T47D (cell line): ENCODE measurements around the gene CLDN7.

Experiments
- DNase-seq, 2 experiments: peaks; one replicate each; pipeline versions ENCODE4 v3.0.0 to v3.0.0-alpha.2; 2011 to 2012; ENCODE audit warnings: low read depth in 1 of 2, low spot score in 1 of 2
- JUND ChIP-seq: IDR thresholded peaks from 2 replicates; pipeline ENCODE4 v1.6.1; 2012; ENCODE audit warnings: low read depth
- in situ Hi-C: cut with HindIII; loops from 2 replicates; pipeline ENCODE4 v1.10.0; 2016; ENCODE audit warnings: low sequenced_read_pairs, low pct_unique_long_range_greater_than_20kb

Gene CLDN7

DNA sequence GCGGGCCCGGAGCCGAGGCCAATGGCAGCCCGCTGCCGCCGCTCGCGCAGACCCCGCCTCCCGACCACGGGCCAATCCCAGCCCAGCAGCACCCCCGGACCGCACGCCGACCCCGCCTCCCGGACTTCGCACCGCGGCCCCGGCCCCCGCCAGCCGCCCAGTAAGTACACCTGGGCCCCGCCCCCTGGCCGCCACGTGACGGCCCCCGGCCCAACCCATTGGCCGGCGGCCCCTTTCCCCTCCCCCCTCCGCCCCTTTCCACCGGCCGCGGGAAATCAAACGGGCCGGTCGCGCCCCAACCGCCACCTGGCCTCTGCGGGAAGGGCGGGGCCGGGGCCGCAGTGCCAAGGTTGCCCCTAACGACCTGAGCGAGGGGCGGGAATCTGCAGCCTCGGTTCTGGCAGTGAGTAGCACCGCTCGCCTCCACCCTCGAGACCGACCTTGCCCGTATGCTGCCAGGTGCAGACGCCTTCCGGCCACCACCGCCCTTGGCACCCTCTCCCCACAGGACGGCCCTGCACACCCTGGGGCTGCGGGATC, 32.4 kb upstream of the CLDN7 start, which contains the start of gene YBX2:
Gene YBX2, minus strand, starts transcription at position 26 of the 540 bp plus-strand sequence. CDS start 139 bp downstream, outside the sequence.
- in situ Hi-C loops: no loop called here
- TF ChIP-seq JUND: no peak
- peak; percentile 91 to 94 for DNase-seq

DNA sequence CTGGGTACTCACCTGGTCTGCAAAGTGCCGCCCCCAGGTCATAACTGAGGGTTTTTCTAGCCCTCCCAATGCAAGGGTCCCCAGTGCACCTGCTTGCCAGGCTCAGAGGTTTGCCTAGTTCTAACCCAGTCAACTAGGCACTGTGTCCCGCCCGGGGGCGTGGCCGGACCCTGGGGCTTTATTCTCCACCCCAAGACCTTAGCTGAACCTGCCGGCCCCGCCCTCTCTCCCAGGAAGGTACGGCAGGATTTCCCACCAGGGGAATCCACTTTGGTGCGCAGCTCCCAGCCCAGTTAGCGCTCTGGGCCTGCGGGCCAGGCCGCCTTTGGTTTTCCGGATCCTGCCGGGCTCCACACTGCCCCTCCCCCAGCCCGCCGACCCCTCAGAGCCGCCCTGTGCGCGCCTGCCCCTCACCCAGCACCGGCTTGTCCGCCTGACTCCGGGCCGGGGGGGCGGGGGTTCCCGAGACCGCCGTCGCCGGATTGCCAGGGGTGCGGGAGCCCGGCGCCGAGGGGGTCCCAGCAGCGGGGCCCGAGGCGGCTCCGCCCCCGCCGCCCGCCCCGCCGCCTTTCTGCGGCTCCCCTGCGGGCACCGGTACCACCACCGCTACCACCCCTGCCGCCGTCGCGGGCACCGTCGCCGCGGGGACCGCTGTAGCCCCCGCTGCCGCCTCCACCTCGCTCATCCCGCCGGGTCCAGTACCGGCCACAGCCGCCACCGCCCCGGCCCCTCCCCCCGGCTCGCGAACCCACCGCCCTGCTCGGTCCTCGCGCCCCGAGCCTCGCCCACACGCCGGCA, 31.7 kb upstream of the CLDN7 start:
- peak in 1 of 2 experiments; percentile 87 for DNase-seq

DNA sequence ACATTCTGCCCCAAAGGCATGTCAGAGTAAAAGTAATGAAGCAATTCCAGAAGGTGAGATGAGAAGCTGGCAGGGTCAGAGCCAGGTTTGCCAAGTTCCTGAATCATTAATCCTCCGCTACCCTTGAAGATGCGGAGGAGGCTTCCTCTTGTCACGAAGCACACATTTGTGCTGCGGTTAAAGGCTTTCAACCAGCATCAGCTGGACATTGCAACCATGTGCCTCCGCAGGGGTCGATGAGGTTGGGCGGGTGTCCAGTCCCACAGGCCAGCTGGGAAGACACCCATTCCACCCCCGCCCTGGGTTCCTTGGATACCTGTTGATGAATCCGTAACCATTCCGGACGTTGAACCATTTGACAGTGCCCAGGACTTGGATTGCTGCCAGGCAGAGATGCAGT, 30.9 kb upstream of the CLDN7 start:
- TF ChIP-seq JUND: no peak
- DNase-seq: no peak

More for the DNA sequence above, 31.7 kb upstream of the CLDN7 start:
- in situ Hi-C loops: no loop called here
- TF ChIP-seq JUND: no peak

DNA sequence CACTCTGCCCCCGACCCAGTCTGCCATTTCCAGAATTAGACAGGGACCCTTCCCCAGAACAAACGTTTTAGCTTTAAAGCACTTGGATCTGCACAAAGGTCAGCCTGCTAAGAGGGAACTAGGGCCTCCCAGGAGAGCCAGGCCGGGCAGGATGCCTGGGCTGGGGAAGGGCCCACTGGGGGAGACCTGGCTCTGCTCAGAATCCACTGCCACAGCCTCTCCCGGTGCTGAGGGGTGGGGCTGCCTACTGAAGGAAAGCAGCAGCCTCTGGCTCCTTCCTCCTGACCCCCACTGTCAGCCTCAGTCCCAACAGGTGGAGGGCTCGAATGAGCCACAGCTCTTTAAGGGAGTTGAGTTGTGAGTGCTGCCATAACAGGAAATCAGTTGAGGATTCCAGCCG, 30.5 kb upstream of the CLDN7 start:
- DNase-seq: no peak
- no peak for TF ChIP-seq JUND

More for the DNA sequence above, 30.9 kb upstream of the CLDN7 start:
- in situ Hi-C loops: no loop called here

DNA sequence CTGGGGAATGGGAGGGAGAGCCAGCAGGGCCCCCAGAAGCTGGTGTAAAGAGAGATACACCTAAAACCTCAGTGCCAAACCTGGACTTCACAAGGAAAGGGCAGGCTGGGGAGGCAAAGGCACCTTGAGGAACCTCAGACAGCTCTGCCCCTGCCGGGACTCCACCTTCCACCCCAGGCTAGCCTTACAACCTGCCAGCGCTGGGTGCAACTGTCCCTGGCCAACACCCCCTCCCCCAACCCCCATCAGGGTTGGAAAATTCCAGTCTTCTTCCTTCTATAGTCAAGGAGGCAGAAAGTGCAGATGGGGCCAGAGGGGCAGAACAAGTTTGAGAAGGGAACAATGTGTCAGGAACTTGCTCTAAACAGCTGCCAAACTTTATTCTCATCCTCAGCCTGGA, 29.9 kb upstream of the CLDN7 start:
- TF ChIP-seq JUND: no peak
- DNase-seq: no peak
- in situ Hi-C loops: no loop called here

More for the DNA sequence above, 30.5 kb upstream of the CLDN7 start:
- in situ Hi-C loops: no loop called here

DNA sequence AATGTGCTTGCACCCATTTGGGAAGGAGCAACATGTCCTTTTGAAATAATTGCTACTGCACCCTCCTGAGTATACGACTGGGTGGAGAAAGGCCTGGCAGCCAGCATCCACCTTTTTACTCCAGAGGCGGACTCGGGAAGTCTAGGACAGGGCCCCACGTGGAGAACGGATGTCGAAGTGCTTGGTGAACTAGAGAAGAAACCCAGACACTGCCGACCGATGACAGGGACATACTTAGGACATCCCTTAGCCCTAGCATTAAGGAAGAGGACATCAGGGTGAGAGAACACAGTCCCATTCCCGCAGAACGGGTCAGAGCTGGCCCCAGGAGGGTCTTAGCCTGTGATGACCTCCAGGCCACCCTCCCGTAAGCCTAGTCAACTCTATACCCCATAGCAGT, 28.4 kb upstream of the CLDN7 start:
- in situ Hi-C loops: no loop called here
- DNase-seq: no peak
- no peak for TF ChIP-seq JUND

DNA sequence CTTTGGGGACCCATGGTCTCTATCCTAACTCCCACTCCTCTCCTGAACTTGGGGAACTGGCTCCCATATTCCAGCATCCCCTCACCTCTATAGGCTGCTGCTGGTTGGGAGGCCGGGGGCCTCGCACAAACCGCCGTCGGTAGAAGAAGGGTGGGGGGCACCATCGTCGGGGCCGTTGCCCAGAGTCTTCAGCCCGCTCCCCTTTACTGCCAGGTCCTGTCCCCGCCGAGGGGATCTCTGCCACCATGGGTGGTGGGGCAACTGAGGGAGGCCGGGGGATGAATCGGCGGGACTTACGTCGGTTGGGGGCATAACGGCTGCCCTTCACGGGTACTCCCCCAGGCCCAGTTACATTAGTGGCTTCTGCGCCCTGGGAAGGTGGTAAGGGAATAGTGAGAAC, 27.9 kb upstream of the CLDN7 start:
- in situ Hi-C loops: no loop called here
- no peak for DNase-seq
- TF ChIP-seq JUND: no peak

DNA sequence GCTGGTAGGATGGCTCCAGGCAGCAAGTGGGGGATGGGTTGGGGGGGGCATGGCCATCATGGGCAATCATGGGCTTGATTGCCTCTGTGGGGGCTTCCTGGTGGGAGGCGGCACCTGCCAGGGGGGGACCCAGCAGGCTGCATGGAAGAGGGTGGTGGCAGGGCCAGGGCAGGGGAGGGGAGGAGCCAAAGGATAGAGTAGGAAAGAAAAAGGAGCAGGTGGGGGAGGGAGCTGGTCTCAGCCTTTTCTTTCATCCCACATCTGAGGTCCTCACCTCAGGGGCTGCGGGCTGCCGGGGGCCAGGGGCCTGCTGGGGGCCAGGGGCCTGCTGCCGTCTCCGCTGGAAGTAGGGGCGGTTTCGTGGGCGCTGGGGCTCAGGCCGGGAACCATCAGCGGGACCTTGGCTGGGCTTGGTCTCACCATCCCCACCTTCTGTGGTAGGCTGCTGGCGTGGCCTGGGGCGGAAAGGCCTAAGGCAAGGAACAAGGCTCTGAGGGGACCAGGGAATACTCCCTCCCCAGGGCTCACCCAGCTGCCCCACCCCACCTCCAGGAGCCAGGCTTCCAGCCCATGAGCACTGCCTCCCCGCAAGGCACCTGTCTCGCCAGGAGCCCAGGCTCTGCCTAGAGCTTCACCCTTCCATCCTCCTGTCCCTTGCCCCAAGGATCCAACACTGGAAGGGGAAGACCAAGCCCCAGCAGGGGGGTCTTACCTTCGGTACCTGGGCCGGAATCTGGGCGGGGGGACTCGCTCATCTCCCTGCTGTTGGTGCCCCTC, 27.2 kb upstream of the CLDN7 start:
- in situ Hi-C loops: no loop called here
- no peak for DNase-seq
- TF ChIP-seq JUND: no peak

DNA sequence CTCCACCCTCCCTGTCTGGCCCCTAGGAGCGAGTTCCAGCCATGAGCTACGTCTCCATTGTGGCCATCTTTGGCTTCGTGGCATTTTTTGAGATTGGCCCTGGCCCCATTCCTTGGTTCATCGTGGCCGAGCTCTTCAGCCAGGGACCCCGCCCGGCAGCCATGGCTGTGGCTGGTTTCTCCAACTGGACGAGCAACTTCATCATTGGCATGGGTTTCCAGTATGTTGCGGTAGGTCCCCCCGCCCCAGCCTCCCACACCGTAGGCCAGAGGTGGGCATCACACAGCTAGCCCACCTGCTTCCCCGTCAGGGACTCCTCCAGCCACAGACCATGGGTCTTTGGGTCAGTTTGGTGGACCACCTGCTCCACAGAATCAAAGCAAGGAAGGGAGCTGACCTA, 23.4 kb upstream of the CLDN7 start:
- in situ Hi-C loops: no loop called here
- TF ChIP-seq JUND: no peak
- no peak for DNase-seq

DNA sequence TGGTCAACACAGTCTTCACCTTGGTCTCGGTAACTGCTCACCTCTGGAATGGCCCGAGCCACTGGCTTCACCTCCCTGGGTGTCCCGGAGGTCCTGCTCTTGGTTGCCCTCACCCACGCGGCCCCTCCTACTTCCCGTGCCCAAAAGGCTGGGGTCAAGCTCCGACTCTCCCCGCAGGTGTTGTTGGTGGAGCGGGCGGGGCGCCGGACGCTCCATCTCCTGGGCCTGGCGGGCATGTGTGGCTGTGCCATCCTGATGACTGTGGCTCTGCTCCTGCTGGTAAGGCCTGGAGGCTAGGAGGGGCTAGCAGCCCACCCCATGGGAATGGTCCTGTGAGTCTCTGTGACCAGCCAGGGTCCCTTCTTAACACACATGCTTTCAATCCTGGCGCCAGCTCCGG, 22.6 kb upstream of the CLDN7 start:
- TF ChIP-seq JUND: no peak
- DNase-seq: no peak
- in situ Hi-C loops: no loop called here

DNA sequence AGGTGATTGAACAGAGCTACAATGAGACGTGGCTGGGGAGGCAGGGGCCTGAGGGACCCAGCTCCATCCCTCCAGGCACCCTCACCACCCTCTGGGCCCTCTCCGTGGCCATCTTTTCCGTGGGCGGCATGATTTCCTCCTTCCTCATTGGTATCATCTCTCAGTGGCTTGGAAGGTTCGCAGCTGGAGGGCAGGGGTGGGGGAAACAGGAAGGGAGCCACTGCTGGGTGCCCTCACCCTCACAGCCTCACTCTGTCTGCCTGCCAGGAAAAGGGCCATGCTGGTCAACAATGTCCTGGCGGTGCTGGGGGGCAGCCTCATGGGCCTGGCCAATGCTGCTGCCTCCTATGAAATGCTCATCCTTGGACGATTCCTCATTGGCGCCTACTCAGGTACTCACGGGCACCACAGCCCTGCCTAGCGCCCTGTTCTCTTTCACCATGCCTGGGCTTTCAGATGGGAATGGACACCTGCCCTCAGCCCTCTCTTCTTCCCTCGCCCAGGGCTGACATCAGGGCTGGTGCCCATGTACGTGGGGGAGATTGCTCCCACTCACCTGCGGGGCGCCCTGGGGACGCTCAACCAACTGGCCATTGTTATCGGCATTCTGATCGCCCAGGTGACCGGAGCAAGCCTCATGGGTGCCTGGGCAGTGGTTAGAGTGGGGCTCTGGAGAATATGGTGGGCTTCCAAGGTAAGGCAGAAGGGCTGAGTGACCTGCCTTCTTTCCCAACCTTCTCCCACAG, 21.4 kb upstream of the CLDN7 start:
- in situ Hi-C loops: no loop called here
- no peak for TF ChIP-seq JUND
- DNase-seq: no peak

DNA sequence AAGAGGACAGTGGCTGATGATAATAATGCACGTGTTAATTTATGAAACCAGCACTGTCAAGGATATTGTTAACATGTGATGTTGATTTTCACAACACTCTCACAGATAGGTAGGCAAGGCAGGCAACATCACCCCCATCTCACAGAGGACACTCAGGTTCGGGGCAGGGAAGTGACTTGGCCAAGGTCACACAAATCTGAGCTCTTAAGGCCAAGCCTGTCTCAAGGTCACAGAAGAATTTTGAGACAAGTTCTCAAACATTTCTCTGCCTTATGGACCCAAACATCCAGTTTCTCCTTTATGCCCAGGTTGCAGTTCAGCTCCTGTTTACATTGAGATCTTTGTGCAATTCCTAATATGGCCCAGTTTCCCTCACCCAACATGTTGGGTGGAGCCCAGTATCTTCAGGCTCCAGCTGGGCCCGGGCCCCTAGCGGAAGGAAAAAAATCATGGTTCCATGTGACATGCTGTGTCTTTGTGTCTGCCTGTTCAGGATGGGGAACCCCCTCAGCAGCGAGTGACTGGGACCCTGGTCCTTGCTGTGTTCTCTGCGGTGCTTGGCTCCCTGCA, 20.6 kb upstream of the CLDN7 start:
- TF ChIP-seq JUND: no peak
- no peak for DNase-seq
- in situ Hi-C loops: no loop called here
